IMR-90 (cell line): Measurements from ENCODE around the gene TINAG. TPM values are rescaled to one million over a fixed set of nuclear protein-coding genes. Genes with fewer than 3 reads are reported as not detected.
A peak's percentile ranks its signal among the peaks of the same experiment; 100 is the strongest.

Experiments
- ATAC-seq: fragments of 200-7000 bp; cut with Tn5 transposase; 2 replicates; pipeline ENCODE4 v1.9.1; 2020; ENCODE audit warnings: low read depth, mild to moderate bottlenecking, moderate library complexity
- BruUV-seq: library from RNA; stranded (reverse); fragments of 400-500 nt; replicated peaks from 2 replicates; lab custom pipeline; 2021; lab: Mats Ljungman, UMichigan
- CTCF ChIA-PET: fragments of 300-600 bp; formaldehyde crosslinking; extraction: SDS; loops from one replicate; lab custom pipeline; 2021; ENCODE audit warnings: antibody characterized with exemption; lab: Yijun Ruan, JAX
- POLR2A ChIA-PET: fragments of 300-600 bp; sonication (Branson Sonifier 250); formaldehyde crosslinking; loops from one replicate; lab custom pipeline; 2022; ENCODE audit warnings: antibody characterized with exemption; ENCODE audit not compliant: unreplicated experiment; lab: Charles Lee
- DNase-seq: peaks from one replicate; pipeline ENCODE4 v3.0.0; 2013
- H2AFZ ChIP-seq: replicated peaks from 2 replicates; pipeline ENCODE3; 2013; ENCODE audit warnings: low read length, mild to moderate bottlenecking; ENCODE audit not compliant: poor library complexity
- H2AK5ac ChIP-seq: 2 replicates; pipeline ENCODE4 v1.6.1; 2013; ENCODE audit warnings: low read depth, low read length, inconsistent platforms
- H2AK9ac ChIP-seq: replicated peaks from 2 replicates; pipeline ENCODE3; 2013; ENCODE audit warnings: mild to moderate bottlenecking, low read depth, low read length, moderate library complexity; ENCODE audit not compliant: poor library complexity
- H2BK120ac ChIP-seq: 2 replicates; pipeline ENCODE4 v1.6.1; 2013; ENCODE audit warnings: low read depth, low read length, inconsistent platforms
- H2BK15ac ChIP-seq: 3 replicates; pipeline ENCODE4 v1.6.1; 2013; ENCODE audit warnings: low read depth, low read length, inconsistent platforms
- H2BK20ac ChIP-seq: 2 replicates; pipeline ENCODE4 v1.6.1; 2013; ENCODE audit warnings: low read depth, mild to moderate bottlenecking, inconsistent platforms, low read length, moderate library complexity
- H2BK5ac ChIP-seq: 2 replicates; pipeline ENCODE4 v1.6.1; 2013; ENCODE audit warnings: mild to moderate bottlenecking, low read depth, low read length, inconsistent platforms; ENCODE audit not compliant: poor library complexity, severe bottlenecking
- H3K14ac ChIP-seq: replicated peaks from 2 replicates; pipeline ENCODE4 v1.6.1; 2013; ENCODE audit warnings: low read depth, low read length, inconsistent platforms
- H3K18ac ChIP-seq: 2 replicates; pipeline ENCODE4 v1.6.1; 2013; ENCODE audit warnings: low read depth, low read length, control low read depth
- H3K23ac ChIP-seq: 2 replicates; pipeline ENCODE4 v1.6.1; 2013; ENCODE audit warnings: low read depth, low read length, inconsistent platforms
- H3K27ac ChIP-seq: 2 replicates; pipeline ENCODE4 v1.5.1; 2013; ENCODE audit warnings: mild to moderate bottlenecking, control low read depth, low read length; ENCODE audit not compliant: insufficient read depth
- H3K27me3 ChIP-seq: 2 replicates; pipeline ENCODE4 v1.6.1; 2013; ENCODE audit warnings: low read length; ENCODE audit not compliant: control insufficient read depth, insufficient read depth
- H3K36me3 ChIP-seq: 2 replicates; pipeline ENCODE4 v1.6.1; 2013; ENCODE audit warnings: low read length, mixed read lengths; ENCODE audit not compliant: control insufficient read depth, insufficient read depth
- H3K4ac ChIP-seq: 2 replicates; pipeline ENCODE4 v1.6.1; 2013; ENCODE audit warnings: low read depth, low read length, inconsistent platforms
- H3K4me1 ChIP-seq: 2 replicates; pipeline ENCODE4 v1.6.1; 2013; ENCODE audit warnings: low read length, mixed read lengths; ENCODE audit not compliant: control insufficient read depth, insufficient read depth
- H3K4me2 ChIP-seq: 2 replicates; pipeline ENCODE4 v1.6.1; 2013; ENCODE audit warnings: low read depth, mild to moderate bottlenecking, control low read depth, low read length, moderate library complexity
- H3K4me3 ChIP-seq: 2 replicates; pipeline ENCODE4 v1.5.1; 2013; ENCODE audit warnings: low read depth, mild to moderate bottlenecking, control low read depth, low read length, moderate library complexity; ENCODE audit not compliant: insufficient read depth
- H3K56ac ChIP-seq: 2 replicates; pipeline ENCODE4 v1.6.1; 2013; ENCODE audit warnings: low read length, inconsistent platforms; ENCODE audit not compliant: insufficient read depth; ENCODE audit errors: extremely low read depth
- H3K79me1 ChIP-seq, 2 experiments: 2 replicates each; pipeline ENCODE4 v1.6.1; 2013; ENCODE audit warnings: low read length in 2 of 2, inconsistent platforms in 1 of 2, low read depth in 1 of 2
- H3K9ac ChIP-seq: 2 replicates; pipeline ENCODE4 v1.6.1; 2013; ENCODE audit warnings: low read depth, low read length, control low read depth
- H3K9me1 ChIP-seq: 2 replicates; pipeline ENCODE4 v1.6.1; 2013; ENCODE audit warnings: low read length, inconsistent platforms; ENCODE audit not compliant: insufficient read depth
- H3K9me3 ChIP-seq: 2 replicates; pipeline ENCODE4 v1.6.1; 2013; ENCODE audit warnings: low read length; ENCODE audit not compliant: control insufficient read depth, insufficient read depth
- H4K20me1 ChIP-seq: 2 replicates; pipeline ENCODE4 v1.6.1; 2013; ENCODE audit warnings: low read length, inconsistent platforms; ENCODE audit not compliant: insufficient read depth
- H4K5ac ChIP-seq: 2 replicates; pipeline ENCODE4 v1.6.1; 2013; ENCODE audit warnings: mild to moderate bottlenecking, low read depth, low read length, control low read depth
- H4K8ac ChIP-seq, 2 experiments: 2 replicates each; pipeline ENCODE4 v1.6.1; 2013; ENCODE audit warnings: low read depth in 2 of 2, low read length in 2 of 2, control low read depth in 1 of 2, inconsistent platforms in 1 of 2
- H4K91ac ChIP-seq: 2 replicates; pipeline ENCODE4 v1.6.1; 2013; ENCODE audit warnings: low read depth, low read length, inconsistent platforms; ENCODE audit not compliant: insufficient read depth
- POLR2A ChIP-seq: IDR thresholded peaks from 2 replicates; pipeline ENCODE4 v1.6.1; 2012; ENCODE audit warnings: mild to moderate bottlenecking, low read depth, low read length
- WGBS, 2 experiments: methylation state at CpG; one replicate each; pipeline versions ENCODE4 v1.1.5 to v1.1.7; 2013; ENCODE audit warnings: missing lambda C conversion rate in 2 of 2; ENCODE audit not compliant: insufficient read length in 1 of 2; ENCODE audit errors: extremely low coverage in 2 of 2; 5-methylcytosine and 5-hydroxymethylcytosine counted together
- dilution Hi-C: fragments of 300-500 bp; cut with HindIII; formaldehyde crosslinking; loops from one replicate; pipeline ENCODE4 v1.14.3; 2018; ENCODE audit warnings: low sequenced_read_pairs; ENCODE audit not compliant: unreplicated experiment
- in situ Hi-C: fragments of 300-500 bp; cut with MboI; formaldehyde crosslinking; loops from 3 replicates; pipeline ENCODE4 v1.14.3; 2019; ENCODE audit warnings: low sequenced_read_pairs, inconsistent platforms, mixed read lengths
- intact Hi-C: fragments of 100-400 bp; cut with micrococcal nuclease; formaldehyde crosslinking; loops from 2 replicates; pipeline ENCODE4 v1.10.0; 2022
- polyA plus RNA-seq, 3 experiments: library from polyadenylated mRNA; depleted of rRNA; stranded (reverse); fragments of >200 nt; gene quantifications; 2 replicates each; pipeline ENCODE4 v1.2.3, GENCODE V29; 2012; ENCODE audit warnings: low replicate concordance in 1 of 3
- total RNA-seq: library from RNA; depleted of rRNA; stranded (reverse); fragments of >200 nt; gene quantifications from 2 replicates; pipeline ENCODE4 v1.2.3, GENCODE V29; 2012

TINAG gene
- total and polyA plus RNA-seq, 2 of the 4 experiments (the other 2 are of a cell fraction) = not detected

- DNase-seq (peak; percentile 4), ATAC-seq (no peak)
- Histone ChIP-seq H2AK5ac (no peak overlapping the region), H2AK9ac (no peak overlapping the region), H3K27ac (no peak overlapping the region), H3K79me1 (no peaks in the 10 kb centered on the region), H4K91ac (no peak overlapping the region), H3K56ac (no peak overlapping the region), H3K9me1 (no peaks in the 10 kb centered on the region), H4K5ac (no peak overlapping the region), H3K4me2 (no peak overlapping the region), H3K18ac (no peak overlapping the region), H3K23ac (no peak overlapping the region), H3K27me3 (no peaks in the 10 kb centered on the region), H3K4ac (no peak overlapping the region), H4K8ac (no peak overlapping the region), H3K4me1 (no peaks in the 10 kb centered on the region; the same call in 1 of the 2 replicates), H2BK20ac (no peak overlapping the region), H3K9ac (no peak overlapping the region), H3K4me3 (no peak overlapping the region), H2AFZ (no peak overlapping the region), H2BK120ac (no peak overlapping the region), H3K36me3 (no peaks in the 10 kb centered on the region), H3K14ac (no peak overlapping the region), H2BK5ac (no peak overlapping the region), H2BK15ac (no peak overlapping the region), H3K9me3 (no peaks in the 10 kb centered on the region), H4K20me1 (no peaks in the 10 kb centered on the region)
- no CpG with 5 or more reads among the region's 2 CpGs for WGBS, 2 experiments
- dilution Hi-C loops (no loop called here), in situ Hi-C loops (no loop called here), intact Hi-C loops (no loop called here)
- CTCF ChIA-PET = no interaction called here
- POLR2A ChIA-PET = no interaction called here
- BruUV-seq = no TSS peak
- TF ChIP-seq POLR2A = no peak
These were observed 69.5 kb downstream of the TINAG start for GRCh38 chr6:54377776-54378175.
